ENCODE measurements around the gene MAP2K6. TPM values are rescaled to one million over a fixed set of nuclear protein-coding genes. Genes with fewer than 3 reads are reported as not detected.

Gene MAP2K6
- total RNA-seq, 1 donor from 2014 or later: 10.1 TPM

DNA sequence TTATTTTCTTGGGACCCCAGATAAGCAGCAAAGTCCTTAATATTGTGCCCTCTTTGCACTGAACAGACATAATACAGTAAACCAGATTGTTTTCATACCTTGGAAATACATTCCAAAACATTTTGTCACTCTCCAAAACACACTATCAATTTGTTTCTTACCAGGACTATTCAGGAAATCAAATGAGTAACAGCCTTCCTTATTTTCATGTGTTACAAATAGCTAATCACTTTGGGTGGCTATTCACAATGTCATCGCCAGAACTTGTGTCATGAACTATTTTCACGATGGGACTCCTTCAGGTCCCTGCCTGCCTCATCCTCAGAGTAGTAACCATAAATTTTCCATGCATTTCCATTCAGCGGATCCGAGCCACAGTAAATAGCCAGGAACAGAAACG is 104.5 kb downstream of the MAP2K6 start:
- H3K79me2 ChIP-seq (ENCODE audit: insufficient read depth, low read length): no peaks in the 10 kb centered on the region
- H3K9me3 ChIP-seq (ENCODE audit: insufficient read depth, low read depth, low read length): no peaks in the 10 kb centered on the region
- TF ChIP-seq EZH2 (IDR thresholded peaks at IDR 0.05; ENCODE audit: insufficient read depth, low read length): no peak
- TF ChIP-seq, protein P1, sequence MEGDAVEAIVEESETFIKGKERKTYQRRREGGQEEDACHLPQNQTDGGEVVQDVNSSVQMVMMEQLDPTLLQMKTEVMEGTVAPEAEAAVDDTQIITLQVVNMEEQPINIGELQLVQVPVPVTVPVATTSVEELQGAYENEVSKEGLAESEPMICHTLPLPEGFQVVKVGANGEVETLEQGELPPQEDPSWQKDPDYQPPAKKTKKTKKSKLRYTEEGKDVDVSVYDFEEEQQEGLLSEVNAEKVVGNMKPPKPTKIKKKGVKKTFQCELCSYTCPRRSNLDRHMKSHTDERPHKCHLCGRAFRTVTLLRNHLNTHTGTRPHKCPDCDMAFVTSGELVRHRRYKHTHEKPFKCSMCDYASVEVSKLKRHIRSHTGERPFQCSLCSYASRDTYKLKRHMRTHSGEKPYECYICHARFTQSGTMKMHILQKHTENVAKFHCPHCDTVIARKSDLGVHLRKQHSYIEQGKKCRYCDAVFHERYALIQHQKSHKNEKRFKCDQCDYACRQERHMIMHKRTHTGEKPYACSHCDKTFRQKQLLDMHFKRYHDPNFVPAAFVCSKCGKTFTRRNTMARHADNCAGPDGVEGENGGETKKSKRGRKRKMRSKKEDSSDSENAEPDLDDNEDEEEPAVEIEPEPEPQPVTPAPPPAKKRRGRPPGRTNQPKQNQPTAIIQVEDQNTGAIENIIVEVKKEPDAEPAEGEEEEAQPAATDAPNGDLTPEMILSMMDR (IDR thresholded peaks at IDR 0.05; ENCODE audit: insufficient read depth, low read depth, low read length): no peak
- no peak overlapping the region for H3K27ac Mint-ChIP-seq (ENCODE audit: unreplicated experiment)
- DNase-seq (ENCODE audit: low read depth) (no peak), FAIRE-seq (no peak)
- H3K4me3 Mint-ChIP-seq (ENCODE audit: unreplicated experiment): no peak overlapping the region
- no peak overlapping the region for H3K9ac ChIP-seq (ENCODE audit: low read length)
- H3K9me3 Mint-ChIP-seq (ENCODE audit: unreplicated experiment): no peaks in the 10 kb centered on the region
- no peaks in the 10 kb centered on the region for H3K4me1 Mint-ChIP-seq (ENCODE audit: low read depth, unreplicated experiment)
- no peaks in the 10 kb centered on the region for H3K27me3 Mint-ChIP-seq (ENCODE audit: low read depth, unreplicated experiment)
- H3K27me3 ChIP-seq (ENCODE audit: insufficient read depth, low read length): no peaks in the 10 kb centered on the region
- H3K27ac ChIP-seq (ENCODE audit: low read depth, low read length): no peak overlapping the region
- H3K4me2 ChIP-seq (ENCODE audit: low read length): no peak overlapping the region
- no peaks in the 10 kb centered on the region for H3K36me3 ChIP-seq (ENCODE audit: insufficient read depth, low read length)
- H4K20me1 ChIP-seq (ENCODE audit: insufficient read depth, low read length): no peaks in the 10 kb centered on the region
- no peaks in the 10 kb centered on the region for H3K4me1 ChIP-seq (ENCODE audit: insufficient read depth, low read length)
- no peak overlapping the region for H2AFZ ChIP-seq (ENCODE audit: low read depth, low read length)
- H3K36me3 Mint-ChIP-seq (ENCODE audit: low read depth, unreplicated experiment): peaks cover 3% of the 10 kb centered on the region
- no peak overlapping the region for H3K4me3 ChIP-seq (ENCODE audit: insufficient read depth, low read depth, low read length)

GRCh38 chr17:69523244-69523861 is 108.9 kb downstream of the MAP2K6 start:
- Mint-ChIP-seq H3K27me3 (ENCODE audit: low read depth, unreplicated experiment) (no peaks in the 10 kb centered on the region), H3K4me3 (ENCODE audit: unreplicated experiment) (no peak overlapping the region), H3K27ac (ENCODE audit: unreplicated experiment) (no peak overlapping the region), H3K36me3 (ENCODE audit: low read depth, unreplicated experiment) (peaks cover 7% of the 10 kb centered on the region), H3K9me3 (ENCODE audit: unreplicated experiment) (no peaks in the 10 kb centered on the region), H3K4me1 (ENCODE audit: low read depth, unreplicated experiment) (peaks cover 4% of the 10 kb centered on the region)
- no peaks in the 10 kb centered on the region for H4K20me1 ChIP-seq (ENCODE audit: insufficient read depth, low read length)
- H3K9ac ChIP-seq (ENCODE audit: low read length): peak overlapping the region; percentile 24
- TF ChIP-seq EZH2 (IDR thresholded peaks at IDR 0.05; ENCODE audit: insufficient read depth, low read length): no peak
- TF ChIP-seq, protein P1 (IDR thresholded peaks at IDR 0.05; ENCODE audit: insufficient read depth, low read depth, low read length): peak; percentile 82
- no peaks in the 10 kb centered on the region for H3K36me3 ChIP-seq (ENCODE audit: insufficient read depth, low read length)
- H2AFZ ChIP-seq (ENCODE audit: low read depth, low read length): peak overlapping the region; percentile 59
- H3K4me3 ChIP-seq (ENCODE audit: insufficient read depth, low read depth, low read length): no peak overlapping the region
- no peaks in the 10 kb centered on the region for H3K79me2 ChIP-seq (ENCODE audit: insufficient read depth, low read length)
- no peak for FAIRE-seq
- no peaks in the 10 kb centered on the region for H3K27me3 ChIP-seq (ENCODE audit: insufficient read depth, low read length)
- H3K4me1 ChIP-seq (ENCODE audit: insufficient read depth, low read length): no peaks in the 10 kb centered on the region
- peak overlapping the region; percentile 68 for H3K4me2 ChIP-seq (ENCODE audit: low read length)
- no peak overlapping the region for H3K27ac ChIP-seq (ENCODE audit: low read depth, low read length)
- peak; percentile 31 for DNase-seq (ENCODE audit: low read depth)
- no peaks in the 10 kb centered on the region for H3K9me3 ChIP-seq (ENCODE audit: insufficient read depth, low read depth, low read length)

DNA sequence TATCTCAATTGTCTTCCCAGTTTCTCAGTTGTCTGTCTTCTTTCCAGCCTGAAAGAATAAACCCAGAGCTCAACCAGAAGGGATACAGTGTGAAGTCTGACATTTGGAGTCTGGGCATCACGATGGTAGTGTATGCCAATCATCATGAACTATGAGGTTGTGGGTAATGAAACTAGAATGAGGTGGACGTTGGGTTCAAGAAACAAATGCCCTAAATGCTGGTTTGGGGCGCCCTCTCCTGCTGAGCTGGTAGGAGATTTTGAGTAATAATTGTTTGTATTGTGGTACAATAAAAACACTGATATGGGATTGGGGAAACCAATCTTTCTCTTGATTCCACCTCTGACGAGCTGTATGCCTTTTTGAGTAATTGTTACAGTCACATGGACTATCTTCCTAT is 110.4 kb downstream of the MAP2K6 start:
- no peak overlapping the region for H3K4me2 ChIP-seq (ENCODE audit: low read length)
- TF ChIP-seq, protein P1 (IDR thresholded peaks at IDR 0.05; ENCODE audit: insufficient read depth, low read depth, low read length): no peak
- no peak for TF ChIP-seq EZH2 (IDR thresholded peaks at IDR 0.05; ENCODE audit: insufficient read depth, low read length)
- H3K27me3 ChIP-seq (ENCODE audit: insufficient read depth, low read length): no peaks in the 10 kb centered on the region
- DNase-seq (ENCODE audit: low read depth): no peak
- peaks cover 4% of the 10 kb centered on the region for H3K4me1 Mint-ChIP-seq (ENCODE audit: low read depth, unreplicated experiment)
- H3K4me3 ChIP-seq (ENCODE audit: insufficient read depth, low read depth, low read length): no peak overlapping the region
- H4K20me1 ChIP-seq (ENCODE audit: insufficient read depth, low read length): no peaks in the 10 kb centered on the region
- no peak overlapping the region for H3K27ac Mint-ChIP-seq (ENCODE audit: unreplicated experiment)
- H3K9ac ChIP-seq (ENCODE audit: low read length): no peak overlapping the region
- H3K79me2 ChIP-seq (ENCODE audit: insufficient read depth, low read length): no peaks in the 10 kb centered on the region
- H2AFZ ChIP-seq (ENCODE audit: low read depth, low read length): no peak overlapping the region
- no peaks in the 10 kb centered on the region for H3K36me3 ChIP-seq (ENCODE audit: insufficient read depth, low read length)
- no peak for FAIRE-seq
- no peaks in the 10 kb centered on the region for H3K9me3 Mint-ChIP-seq (ENCODE audit: unreplicated experiment)
- no peak overlapping the region for H3K27ac ChIP-seq (ENCODE audit: low read depth, low read length)
- no peaks in the 10 kb centered on the region for H3K27me3 Mint-ChIP-seq (ENCODE audit: low read depth, unreplicated experiment)
- no peaks in the 10 kb centered on the region for H3K4me1 ChIP-seq (ENCODE audit: insufficient read depth, low read length)
- no peak overlapping the region for H3K4me3 Mint-ChIP-seq (ENCODE audit: unreplicated experiment)
- no peaks in the 10 kb centered on the region for H3K9me3 ChIP-seq (ENCODE audit: insufficient read depth, low read depth, low read length)
- H3K36me3 Mint-ChIP-seq (ENCODE audit: low read depth, unreplicated experiment): peaks cover 5% of the 10 kb centered on the region

All from astrocyte (in vitro differentiated cells and primary cell).